Measurements from ENCODE around the gene PLSCR5.

DNA sequence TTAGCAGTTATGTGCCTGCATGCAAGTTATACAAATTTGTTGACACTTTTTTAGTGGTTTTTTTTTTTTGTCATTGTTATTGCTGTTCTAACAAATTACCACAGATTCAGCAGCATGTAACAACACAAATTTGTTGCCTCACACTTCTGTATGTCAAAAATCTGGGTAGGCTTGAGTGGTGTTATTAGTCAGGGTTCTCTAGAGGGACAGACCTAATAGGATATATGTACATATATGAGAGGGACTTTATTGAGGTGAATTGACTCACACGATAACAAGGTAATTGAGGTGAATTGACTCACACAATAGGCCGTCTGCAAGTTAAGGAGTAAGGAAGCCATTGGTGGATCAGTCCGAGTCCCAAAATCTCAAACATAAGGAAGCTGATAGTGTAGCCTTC lies 45.8 kb downstream of the PLSCR5 start:
- TF ChIP-seq EZH2 (IDR thresholded peaks at IDR 0.05) (no peak), POLR2AphosphoS5 (IDR thresholded peaks at IDR 0.05; ENCODE audit: borderline replicate concordance, low read depth, low read length) (no peak)

Measured in SK-N-MC (cell line).